PC-9 (cell line): ENCODE results near the gene FIBCD1.

Source experiments
- CTCF ChIP-seq: fragments of 200-600 bp; sonication (generic); conservative IDR thresholded peaks from 2 replicates; pipeline ENCODE4 v1.6.1; 2017; ENCODE audit warnings: mixed run types, antibody characterized with exemption, mild to moderate bottlenecking, moderate library complexity
- EZH2 ChIP-seq: fragments of 200-600 bp; sonication (generic); IDR thresholded peaks from 2 replicates; pipeline ENCODE4 v1.8.0; 2017; ENCODE audit warnings: antibody characterized with exemption, low read depth

GRCh38 chr9:130912932-130913598 lies 26.0 kb downstream of the FIBCD1 start:
- TF ChIP-seq CTCF (no peak), EZH2 (no peak)
